ENCODE measurements around the gene LPCAT3. TPM values are rescaled to one million over a fixed set of nuclear protein-coding genes. Genes with fewer than 3 reads are reported as not detected.
A peak's percentile ranks its signal among the peaks of the same experiment; 100 is the strongest.
"Not testable (repeated sequence)": the region's sequence is repeated elsewhere in the genome, so short reads cannot be mapped to it uniquely, and the experiment has no call there.

The LPCAT3 gene
- 6.5 TPM for total RNA-seq

- FAIRE-seq (no peak), DNase-seq (ENCODE audit: low spot score in 2 of 2) (peak; percentile 93 to 97)
These were observed at the start of gene LPCAT3 for GRCh38 chr12:7018350-7019042. Gene LPCAT3, minus strand, starts transcription at chr12:7018476. Its CDS starts 52 bp downstream, at chr12:7018424.

GRCh38 chr12:7067096-7067495 lies 48.8 kb upstream of the LPCAT3 start:
- DNase-seq (ENCODE audit: low spot score in 2 of 2) (no peak), FAIRE-seq (no peak)

GRCh38 chr12:7066596-7066995 lies 48.3 kb upstream of the LPCAT3 start:
- FAIRE-seq (no peak), DNase-seq (ENCODE audit: low spot score in 2 of 2) (no peak)

- FAIRE-seq: no peak
These were observed 46.9 kb upstream of the LPCAT3 start for GRCh38 chr12:7065073-7065623.

GRCh38 chr12:7064516-7064915 lies 46.2 kb upstream of the LPCAT3 start:
- DNase-seq (ENCODE audit: low spot score in 2 of 2) (no peak), FAIRE-seq (no peak)

More at GRCh38 chr12:7065073-7065623, 46.9 kb upstream of the LPCAT3 start:
- DNase-seq (ENCODE audit: low spot score in 2 of 2): no peak

GRCh38 chr12:7061596-7061995 lies 43.3 kb upstream of the LPCAT3 start:
- no peak for DNase-seq (ENCODE audit: low spot score in 2 of 2)

GRCh38 chr12:7061138-7061537 lies 42.9 kb upstream of the LPCAT3 start:
- DNase-seq (ENCODE audit: low spot score in 2 of 2): no peak
- no peak for FAIRE-seq

More at GRCh38 chr12:7061596-7061995, 43.3 kb upstream of the LPCAT3 start:
- no peak for FAIRE-seq

- no peak for FAIRE-seq
- peak; percentile 24 to 50 for DNase-seq (ENCODE audit: low spot score in 2 of 2)
These were observed 42.2 kb upstream of the LPCAT3 start, which contains the start of gene C1S for GRCh38 chr12:7060353-7060954. Gene C1S, plus strand, starts transcription at chr12:7060718. Its CDS starts 1,195 bp downstream, at chr12:7061913.

GRCh38 chr12:7059780-7060179 lies 41.5 kb upstream of the LPCAT3 start:
- no peak for DNase-seq (ENCODE audit: low spot score in 2 of 2)
- FAIRE-seq: no peak

- no peak for FAIRE-seq
- DNase-seq (ENCODE audit: low spot score in 2 of 2): no peak
These were observed 40.6 kb upstream of the LPCAT3 start for GRCh38 chr12:7058850-7059395.

GRCh38 chr12:7058163-7058845 lies 40.0 kb upstream of the LPCAT3 start:
- FAIRE-seq: no peak
- DNase-seq (ENCODE audit: low spot score in 2 of 2): no peak

- not testable (repeated sequence) for FAIRE-seq; DNase-seq (ENCODE audit: low spot score in 2 of 2)
These were observed 37.5 kb upstream of the LPCAT3 start for GRCh38 chr12:7055736-7056135.

- DNase-seq (ENCODE audit: low spot score in 2 of 2) (no peak), FAIRE-seq (no peak)
These were observed 36.6 kb upstream of the LPCAT3 start for GRCh38 chr12:7054925-7055324.

- FAIRE-seq; DNase-seq (ENCODE audit: low spot score in 2 of 2): not testable (repeated sequence)
These were observed 31.7 kb upstream of the LPCAT3 start for GRCh38 chr12:7049973-7050372.

- DNase-seq (ENCODE audit: low spot score in 2 of 2); FAIRE-seq: not testable (repeated sequence)
These were observed 31.2 kb upstream of the LPCAT3 start for GRCh38 chr12:7049445-7049951.

GRCh38 chr12:7047306-7047705 lies 29.0 kb upstream of the LPCAT3 start:
- DNase-seq (ENCODE audit: low spot score in 2 of 2): no peak
- FAIRE-seq: no peak

GRCh38 chr12:7046383-7047105 lies 28.3 kb upstream of the LPCAT3 start:
- DNase-seq (ENCODE audit: low spot score in 2 of 2) (no peak), FAIRE-seq (no peak)

- FAIRE-seq: no peak
These were observed 27.6 kb upstream of the LPCAT3 start for GRCh38 chr12:7045913-7046312.

GRCh38 chr12:7042842-7043241 lies 24.6 kb upstream of the LPCAT3 start:
- FAIRE-seq (no peak), DNase-seq (ENCODE audit: low spot score in 2 of 2) (peak in 1 of 2 donors; percentile 24)

More at GRCh38 chr12:7045913-7046312, 27.6 kb upstream of the LPCAT3 start:
- DNase-seq (ENCODE audit: low spot score in 2 of 2): no peak

- no peak for FAIRE-seq
These were observed 21.1 kb upstream of the LPCAT3 start for GRCh38 chr12:7039403-7039802.

More at GRCh38 chr12:7039403-7039802, 21.1 kb upstream of the LPCAT3 start:
- no peak for DNase-seq (ENCODE audit: low spot score in 2 of 2)

All from frontal cortex (tissue), 4 donors.